B cell (primary cell): Measurements from ENCODE around the gene GRK5. TPM values are rescaled to one million over a fixed set of nuclear protein-coding genes. Genes with fewer than 3 reads are reported as not detected.

Experiments
- ATAC-seq: fragments of 200-7000 bp; cut with Tn5 transposase; one replicate; pipeline ENCODE4 v1.10.0; 2021; ENCODE audit warnings: low read depth, mild to moderate bottlenecking, moderate number of reproducible peaks, moderate library complexity
- CTCF ChIA-PET: fragments of 350-600 bp; sonication (Branson Sonifier 250); formaldehyde crosslinking; loops from one replicate; lab custom pipeline; 2021; ENCODE audit warnings: antibody characterized with exemption, inconsistent platforms; lab: Charles Lee
- POLR2A ChIA-PET: fragments of 350-600 bp; sonication (Branson Sonifier 250); formaldehyde crosslinking; loops from one replicate; lab custom pipeline; 2021; ENCODE audit warnings: antibody characterized with exemption; lab: Charles Lee
- DNase-seq: peaks from one replicate; pipeline ENCODE4 v3.0.0; 2013
- H2AFZ ChIP-seq: 2 replicates; pipeline ENCODE4 v1.6.1; 2012; ENCODE audit warnings: mild to moderate bottlenecking, low read depth, low read length; ENCODE audit not compliant: insufficient read depth, poor library complexity, severe bottlenecking
- H3K27ac ChIP-seq, 2 donors: 1 replicate in 1 of 2; 2 replicates in 1 of 2; pipeline ENCODE4 v1.5.1; 2012 to 2013; ENCODE audit warnings: low read length in 2 of 2, mild to moderate bottlenecking in 2 of 2, moderate library complexity in 1 of 2
- H3K27me3 ChIP-seq, 4 experiments: fragments of 200-600 bp in 1 of 4; sonication (generic) in 1 of 4; replicated peaks in 1 of 4; 1 replicate in 2 of 4; 2 replicates in 2 of 4; pipeline versions ENCODE4 v1.6.1 to v1.7.0; 2013 to 2016; ENCODE audit warnings: low read length in 3 of 4, mild to moderate bottlenecking in 2 of 4, mixed read lengths in 1 of 4, moderate library complexity in 1 of 4; ENCODE audit not compliant: insufficient read depth in 4 of 4, control insufficient read depth in 3 of 4; ENCODE audit errors: control extremely low read depth in 1 of 4
- H3K36me3 ChIP-seq, 2 experiments: replicated peaks in 1 of 2; 1 replicate in 1 of 2; 2 replicates in 1 of 2; pipeline versions ENCODE4 v1.6.1 to v1.7.1; 2013; ENCODE audit warnings: low read length in 1 of 2; ENCODE audit not compliant: insufficient read depth in 2 of 2, control insufficient read depth in 1 of 2; ENCODE audit errors: control extremely low read depth in 1 of 2, extremely low read depth in 1 of 2
- H3K4me1 ChIP-seq, 2 donors: fragments of 200-600 bp in 1 of 2; sonication (generic) in 1 of 2; 1 replicate in 1 of 2; 2 replicates in 1 of 2; pipeline versions ENCODE4 v1.5.1 to v1.6.1; 2013 to 2017; ENCODE audit warnings: low read length in 2 of 2; ENCODE audit not compliant: control insufficient read depth in 2 of 2, insufficient read depth in 2 of 2
- H3K4me2 ChIP-seq: replicated peaks from 2 replicates; pipeline ENCODE3; 2012; ENCODE audit warnings: mild to moderate bottlenecking, low read depth, low read length; ENCODE audit not compliant: poor library complexity, severe bottlenecking
- H3K4me3 ChIP-seq, 5 experiments: fragments of 200-600 bp in 1 of 5; sonication (generic) in 1 of 5; 1 replicate in 3 of 5; 2 replicates in 2 of 5; pipeline versions ENCODE4 v1.5.1 to v1.7.0; 2011 to 2016; ENCODE audit warnings: low read length in 4 of 5, mild to moderate bottlenecking in 4 of 5, low read depth in 2 of 5, control low read depth in 1 of 5, moderate library complexity in 1 of 5; ENCODE audit not compliant: insufficient read depth in 1 of 5; ENCODE audit errors: control extremely low read depth in 1 of 5, extremely low read depth in 1 of 5
- H3K79me2 ChIP-seq: fragments of 200-600 bp; sonication (generic); one replicate; pipeline ENCODE4 v1.6.0; 2016; ENCODE audit warnings: low read length; ENCODE audit not compliant: control insufficient read depth, insufficient read depth
- H3K9ac ChIP-seq: fragments of 200-600 bp; sonication (generic); 2 replicates; pipeline ENCODE4 v1.6.1; 2017; ENCODE audit warnings: mild to moderate bottlenecking, low read length, moderate library complexity
- H3K9me3 ChIP-seq, 3 donors: one replicate each; pipeline versions ENCODE4 v1.6.1 to v1.7.1; 2013; ENCODE audit warnings: low read length in 2 of 3; ENCODE audit not compliant: control insufficient read depth in 2 of 3, insufficient read depth in 1 of 3; ENCODE audit errors: control extremely low read depth in 1 of 3
- H4K20me1 ChIP-seq: 2 replicates; pipeline ENCODE4 v1.6.0; 2012; ENCODE audit warnings: mild to moderate bottlenecking, low read length; ENCODE audit not compliant: insufficient read depth, control insufficient read depth, poor library complexity, severe bottlenecking
- H3K27ac Mint-ChIP-seq: one replicate; pipeline ENCODE4 v1.8.0; 2021; ENCODE audit warnings: mixed read lengths
- H3K27me3 Mint-ChIP-seq: one replicate; pipeline ENCODE4 v1.8.0; 2021; ENCODE audit warnings: mixed read lengths
- H3K4me1 Mint-ChIP-seq: one replicate; pipeline ENCODE4 v1.8.0; 2021; ENCODE audit warnings: mixed read lengths
- H3K4me3 Mint-ChIP-seq: one replicate; pipeline ENCODE4 v1.8.0; 2021; ENCODE audit warnings: mixed read lengths
- H3K9me3 Mint-ChIP-seq: one replicate; pipeline ENCODE4 v1.8.0; 2022; ENCODE audit warnings: mixed read lengths; ENCODE audit not compliant: insufficient read depth
- CTCF ChIP-seq: fragments of 200-600 bp; IDR thresholded peaks from one replicate; pipeline ENCODE4 v1.8.0; 2022; ENCODE audit warnings: antibody characterized with exemption, mild to moderate bottlenecking
- EZH2 ChIP-seq: IDR thresholded peaks from 2 replicates; pipeline ENCODE4 v1.6.1; 2012; ENCODE audit warnings: borderline replicate concordance, low read depth, mild to moderate bottlenecking, moderate library complexity, low read length; ENCODE audit not compliant: insufficient read depth, poor library complexity, severe bottlenecking
- WGBS: methylation state at CpG from one replicate; pipeline ENCODE4 v1.1.5; 2013; ENCODE audit warnings: missing lambda C conversion rate; ENCODE audit not compliant: insufficient coverage; 5-methylcytosine and 5-hydroxymethylcytosine counted together
- intact Hi-C: fragments of 100-400 bp; cut with micrococcal nuclease; formaldehyde crosslinking; loops from one replicate; pipeline ENCODE4 v1.10.0; 2022
- polyA plus RNA-seq: library from polyadenylated mRNA; depleted of rRNA; stranded (reverse); fragments of >200 nt; gene quantifications from 2 replicates; pipeline ENCODE4 v1.2.3, GENCODE V29; 2012
- total RNA-seq, 2 donors: library from RNA; stranded (reverse); fragments of 120-200 nt in 1 of 2; gene quantifications; 1 replicate in 1 of 2; 2 replicates in 1 of 2; pipeline versions ENCODE4 v1.2.3 to v1.2.4, GENCODE V29; 2013 to 2022

The GRK5 gene
- total and polyA plus RNA-seq, 2 donors (not counting 1 experiment from before 2014, with no cell fraction given), result 21.9 to 54.8 TPM

- peak overlapping the region; percentile 47 to 62 for H3K27ac ChIP-seq
- H4K20me1 ChIP-seq, result no peaks in the 10 kb centered on the region
- Mint-ChIP-seq H3K27me3 (no peaks in the 10 kb centered on the region), H3K4me3 (peak overlapping the region; percentile 87), H3K4me1 (peaks cover 37% of the 10 kb centered on the region), H3K27ac (peak overlapping the region; percentile 81), H3K9me3 (peaks cover 2% of the 10 kb centered on the region)
- DNase-seq (no peak), ATAC-seq (peak; percentile 2)
- H3K4me1 ChIP-seq, result peaks cover 27 to 31% of the 10 kb centered on the region in 2 donors
- no peak overlapping the region for H3K9ac ChIP-seq
- peak overlapping the region; percentile 66 for H3K4me2 ChIP-seq
- no peak overlapping the region for H3K4me3 ChIP-seq
- 33% methylated on average over 5 of the region's 6 CpGs for WGBS
- no peak for TF ChIP-seq CTCF
- TF ChIP-seq EZH2, result no peak
- H2AFZ ChIP-seq, result peak overlapping the region; percentile 12
- peaks cover 0 to 5% (median 3%) of the 10 kb centered on the region in 3 donors for H3K9me3 ChIP-seq
- POLR2A ChIA-PET, result interaction anchor here (0.6 to 2.0 kb wide), 7 partner anchors 11 to 375 kb away, joined by 3 to 9 read pairs (median 4); partner anchors contain the start of gene DENND10
- H3K79me2 ChIP-seq, result no peaks in the 10 kb centered on the region
- H3K27me3 ChIP-seq, result no peaks in the 10 kb centered on the region
- H3K36me3 ChIP-seq, result no peaks in the 10 kb centered on the region
- CTCF ChIA-PET, result interaction anchor here (0.9 to 5.2 kb wide), 6 partner anchors 10 to 279 kb away, joined by 4 to 36 read pairs (median 9); partner anchors contain the start of gene GRK5
- intact Hi-C loops, result loop anchor here (1.0 to 5.0 kb wide), 4 partner anchors 10 to 273 kb away; partner anchors contain the start of gene RGS10
These were observed 271.5 kb downstream of the GRK5 start for GRCh38 chr10:119478811-119479341.

GRCh38 chr10:119479532-119479931, 272.2 kb downstream of the GRK5 start:
- TF ChIP-seq EZH2 (no peak), CTCF (no peak)
- 87% methylated on average over 6 of the region's 8 CpGs for WGBS
- DNase-seq, result no peak
- ChIA-PET CTCF (interaction anchor here (1.7 to 5.2 kb wide), 4 partner anchors 10 to 280 kb away, joined by 8 to 36 read pairs (median 18); partner anchors contain the start of gene GRK5), POLR2A (interaction anchor here (2.0 kb wide), 1 partner anchor 10 kb away, joined by 9 read pairs; no protein-coding TSS in a partner anchor)
- Histone ChIP-seq H3K4me1 (peaks cover 27 to 31% of the 10 kb centered on the region in 2 donors), H3K36me3 (no peaks in the 10 kb centered on the region), H3K4me3 (no peak overlapping the region), H4K20me1 (no peaks in the 10 kb centered on the region), H3K27me3 (no peaks in the 10 kb centered on the region), H3K9ac (no peak overlapping the region), H2AFZ (no peak overlapping the region), H3K4me2 (no peak overlapping the region), H3K9me3 (no peaks in the 10 kb centered on the region), H3K27ac (no peak overlapping the region), H3K79me2 (no peaks in the 10 kb centered on the region)
- no peaks in the 10 kb centered on the region for H3K9me3 Mint-ChIP-seq
- H3K27me3 Mint-ChIP-seq, result no peaks in the 10 kb centered on the region
- H3K27ac Mint-ChIP-seq, result peak overlapping the region; percentile 37
- peaks cover 37% of the 10 kb centered on the region for H3K4me1 Mint-ChIP-seq
- intact Hi-C loops, result loop anchor here (2.0 to 5.0 kb wide), 2 partner anchors 17 to 63 kb away; partner anchors contain the start of gene RGS10
- no peak for ATAC-seq
- H3K4me3 Mint-ChIP-seq, result peak overlapping the region; percentile 87
